MM.1S (cell line): Measurements from ENCODE around the gene PRKG1.

Experiments
- DNase-seq: peaks from one replicate; pipeline ENCODE4 v3.0.0-alpha.2; 2015
- H2AFZ ChIP-seq: fragments of 300-600 bp; sonication (generic); 2 replicates; pipeline ENCODE4 v1.6.0; 2016; ENCODE audit warnings: antibody characterized with exemption, low read length
- H3F3A ChIP-seq: fragments of 300-600 bp; sonication (generic); 2 replicates; pipeline ENCODE4 v1.6.1; 2016; ENCODE audit warnings: mild to moderate bottlenecking, antibody characterized with exemption, low read length, moderate library complexity, mixed read lengths; ENCODE audit not compliant: insufficient read depth
- H3K27ac ChIP-seq: fragments of 300-600 bp; sonication (generic); 2 replicates; pipeline ENCODE4 v1.5.1; 2016; ENCODE audit warnings: mild to moderate bottlenecking, low read length
- H3K27me3 ChIP-seq: fragments of 300-600 bp; sonication (generic); replicated peaks from 2 replicates; pipeline ENCODE4 v1.6.0; 2016; ENCODE audit warnings: low read length; ENCODE audit not compliant: insufficient read depth
- H3K36me3 ChIP-seq: fragments of 300-600 bp; sonication (generic); replicated peaks from 2 replicates; pipeline ENCODE4 v1.6.1; 2016; ENCODE audit warnings: mild to moderate bottlenecking, low read length, mixed read lengths; ENCODE audit not compliant: insufficient read depth
- H3K4me1 ChIP-seq: fragments of 300-600 bp; sonication (generic); 2 replicates; pipeline ENCODE4 v1.6.1; 2016; ENCODE audit warnings: low read length, mixed read lengths
- H3K4me2 ChIP-seq: fragments of 300-600 bp; sonication (generic); 2 replicates; pipeline ENCODE4 v1.6.0; 2016; ENCODE audit warnings: low read depth, low read length
- H3K4me3 ChIP-seq: fragments of 300-600 bp; sonication (generic); 2 replicates; pipeline ENCODE4 v1.5.1; 2016; ENCODE audit warnings: low read length, mixed read lengths
- H3K79me2 ChIP-seq: fragments of 300-600 bp; sonication (generic); 2 replicates; pipeline ENCODE4 v1.6.1; 2016; ENCODE audit warnings: mixed run types, low read length, mixed read lengths
- H3K9ac ChIP-seq: fragments of 300-600 bp; sonication (generic); 2 replicates; pipeline ENCODE4 v1.6.1; 2016; ENCODE audit warnings: low read length, mixed read lengths
- H3K9me2 ChIP-seq: fragments of 300-600 bp; sonication (generic); replicated peaks from 2 replicates; pipeline ENCODE4 v1.6.1; 2016; ENCODE audit warnings: mild to moderate bottlenecking, low read length, mixed read lengths; ENCODE audit not compliant: insufficient read depth
- H3K9me3 ChIP-seq: fragments of 300-600 bp; sonication (generic); replicated peaks from 2 replicates; pipeline ENCODE4 v1.6.1; 2016; ENCODE audit warnings: mild to moderate bottlenecking, low read length, mixed read lengths; ENCODE audit not compliant: insufficient read depth
- H4K20me1 ChIP-seq: fragments of 300-600 bp; sonication (generic); 2 replicates; pipeline ENCODE4 v1.6.1; 2016; ENCODE audit warnings: mild to moderate bottlenecking, low read length, moderate library complexity, mixed read lengths; ENCODE audit not compliant: insufficient read depth
- CTCF ChIP-seq: fragments of 300-600 bp; sonication (generic); IDR thresholded peaks from 2 replicates; pipeline ENCODE4 v1.5.1; 2016; ENCODE audit warnings: antibody characterized with exemption, low read length, mixed read lengths
- EZH2 ChIP-seq: fragments of 300-600 bp; sonication (generic); optimal IDR thresholded peaks from 2 replicates; pipeline ENCODE3; 2017; ENCODE audit warnings: low read depth, mild to moderate bottlenecking, antibody characterized with exemption, low read length, mixed read lengths
- EZH2phosphoT487 ChIP-seq: fragments of 300-600 bp; sonication (generic); IDR thresholded peaks from 2 replicates; pipeline ENCODE4 v1.6.1; 2018; ENCODE audit warnings: antibody characterized with exemption, low read length

The PRKG1 gene

GRCh38 chr10:52185256-52185655 is 1111.0 kb downstream of the PRKG1 start:
- TF ChIP-seq EZH2 (no peak), EZH2phosphoT487 (no peak), CTCF (no peak)
- H3K4me2 ChIP-seq: no peak overlapping the region
- H3K4me1 ChIP-seq: no peaks in the 10 kb centered on the region
- H4K20me1 ChIP-seq: no peaks in the 10 kb centered on the region; the same call in 1 of the 2 replicates
- no peak for DNase-seq
- no peaks in the 10 kb centered on the region for H3K9me3 ChIP-seq
- H3K79me2 ChIP-seq: no peaks in the 10 kb centered on the region
- H3K9me2 ChIP-seq: no peaks in the 10 kb centered on the region
- H3K36me3 ChIP-seq: no peaks in the 10 kb centered on the region
- no peak overlapping the region for H3K4me3 ChIP-seq
- H3F3A ChIP-seq: no peaks in the 10 kb centered on the region
- no peaks in the 10 kb centered on the region for H3K27me3 ChIP-seq
- H3K9ac ChIP-seq: no peak overlapping the region
- no peak overlapping the region for H2AFZ ChIP-seq
- no peak overlapping the region for H3K27ac ChIP-seq

- H3K4me1 ChIP-seq: no peaks in the 10 kb centered on the region
- no peak for TF ChIP-seq EZH2
- TF ChIP-seq CTCF: no peak
- TF ChIP-seq EZH2phosphoT487: no peak
- H3K36me3 ChIP-seq: no peaks in the 10 kb centered on the region
- H3K4me2 ChIP-seq: no peak overlapping the region
- no peaks in the 10 kb centered on the region; the same call in 1 of the 2 replicates for H4K20me1 ChIP-seq
- no peak overlapping the region for H3K9ac ChIP-seq
- no peak for DNase-seq
- H3K9me2 ChIP-seq: no peaks in the 10 kb centered on the region
- H3K9me3 ChIP-seq: no peaks in the 10 kb centered on the region
- no peaks in the 10 kb centered on the region for H3F3A ChIP-seq
- no peak overlapping the region for H3K27ac ChIP-seq
- no peaks in the 10 kb centered on the region for H3K27me3 ChIP-seq
- 0 out of 2 replicates have a peak overlapping the region, but pooled peaks have one; percentile 11 for H2AFZ ChIP-seq
- no peak overlapping the region for H3K4me3 ChIP-seq
- H3K79me2 ChIP-seq: no peaks in the 10 kb centered on the region
Measured at GRCh38 chr10:52187521-52188258, 1113.4 kb downstream of the PRKG1 start.

- H3K4me3 ChIP-seq: no peak overlapping the region
- H3K9me3 ChIP-seq: no peaks in the 10 kb centered on the region
- DNase-seq: no peak
- H3K9me2 ChIP-seq: no peaks in the 10 kb centered on the region
- H4K20me1 ChIP-seq: no peaks in the 10 kb centered on the region; the same call in 1 of the 2 replicates
- no peaks in the 10 kb centered on the region for H3K4me1 ChIP-seq
- no peak overlapping the region for H3K27ac ChIP-seq
- H3F3A ChIP-seq: no peaks in the 10 kb centered on the region
- H3K9ac ChIP-seq: no peak overlapping the region
- no peak overlapping the region for H2AFZ ChIP-seq
- no peak for TF ChIP-seq EZH2
- TF ChIP-seq CTCF: no peak
- TF ChIP-seq EZH2phosphoT487: no peak
- H3K36me3 ChIP-seq: no peaks in the 10 kb centered on the region
- no peaks in the 10 kb centered on the region for H3K27me3 ChIP-seq
- H3K4me2 ChIP-seq: no peak overlapping the region
- H3K79me2 ChIP-seq: no peaks in the 10 kb centered on the region
Measured at GRCh38 chr10:52191049-52191448, 1116.8 kb downstream of the PRKG1 start.
